Stimulated activated CD4-positive, alpha-beta T cell treated with anti-CD3 and anti-CD28 coated beads, Interleukin-1b, Interleukin-23, amount 100 ng/mL, for 4 hours (primary cell): ENCODE data around the gene AIFM1.
"Not testable (repeated sequence)": the region's sequence is repeated elsewhere in the genome, so short reads cannot be mapped to it uniquely, and the experiment has no call there.

Experiments
- DNase-seq, 2 donors: peaks; one replicate each; pipeline ENCODE4 v3.0.0-alpha.2; 2020; ENCODE audit warnings: low read depth in 2 of 2

AIFM1 gene

GRCh38 chrX:130119312-130119898, 46.2 kb downstream of the AIFM1 start:
- no peak for DNase-seq

- no peak for DNase-seq
Measured at GRCh38 chrX:130118441-130119311, 47.0 kb downstream of the AIFM1 start.

GRCh38 chrX:130117166-130117565, 48.5 kb downstream of the AIFM1 start:
- no peak for DNase-seq

GRCh38 chrX:130115119-130115885, 50.3 kb downstream of the AIFM1 start:
- not testable (repeated sequence) for DNase-seq

- DNase-seq = no peak
Measured at GRCh38 chrX:130114141-130114588, 51.5 kb downstream of the AIFM1 start.

- no peak for DNase-seq
Measured at GRCh38 chrX:130111220-130112154, 54.2 kb downstream of the AIFM1 start.

- peak; percentile 47 to 51 for DNase-seq
Measured at GRCh38 chrX:130110379-130111219, 55.0 kb downstream of the AIFM1 start, which contains the start of gene ELF4. ELF4 (minus strand) TSS chrX:130110497; CDS start chrX:130081330, 29,167 bp downstream.

GRCh38 chrX:130109429-130110378, 55.9 kb downstream of the AIFM1 start:
- DNase-seq = no peak

GRCh38 chrX:130108647-130109428, 56.8 kb downstream of the AIFM1 start:
- DNase-seq = no peak

- DNase-seq = no peak
Measured at GRCh38 chrX:130106071-130106470, 59.6 kb downstream of the AIFM1 start.

GRCh38 chrX:130105244-130105643, 60.4 kb downstream of the AIFM1 start:
- DNase-seq = no peak

- DNase-seq = no peak
Measured at GRCh38 chrX:130103605-130104004, 62.0 kb downstream of the AIFM1 start.

- no peak for DNase-seq
Measured at GRCh38 chrX:130100180-130100579, 65.5 kb downstream of the AIFM1 start.

- DNase-seq = no peak
Measured at GRCh38 chrX:130098210-130098552, 67.5 kb downstream of the AIFM1 start.

GRCh38 chrX:130097507-130098209, 68.0 kb downstream of the AIFM1 start:
- DNase-seq = no peak

- DNase-seq = no peak
Measured at GRCh38 chrX:130095249-130096030, 70.2 kb downstream of the AIFM1 start.

GRCh38 chrX:130094696-130095095, 70.9 kb downstream of the AIFM1 start:
- DNase-seq = no peak
